Measurements from ENCODE around the gene FBF1.
"Not testable (repeated sequence)": the region's sequence is repeated elsewhere in the genome, so short reads cannot be mapped to it uniquely, and the experiment has no call there.

DNA sequence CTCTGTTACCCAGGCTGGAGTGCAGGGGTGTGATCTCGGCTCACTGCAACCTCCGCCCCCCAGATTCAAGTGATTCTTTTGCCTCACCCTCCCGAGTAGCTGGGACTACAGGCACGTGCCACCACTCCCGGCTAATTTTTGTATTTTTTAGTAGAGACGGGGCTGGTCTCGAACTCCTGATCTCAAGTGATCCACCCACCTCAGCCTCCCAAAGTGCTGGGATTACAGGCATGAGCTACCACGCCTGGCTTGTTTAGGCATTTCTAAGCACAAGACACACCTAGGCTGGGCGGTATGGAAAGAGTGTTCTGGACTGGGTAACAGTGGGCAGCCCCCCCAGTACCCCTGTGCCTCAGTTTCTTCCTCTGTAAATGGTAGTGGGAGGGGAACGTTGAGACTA, 70.6 kb downstream of the FBF1 start:
- not testable (repeated sequence) for TF ChIP-seq CTBP1 (IDR thresholded peaks at IDR 0.05; ENCODE audit: borderline replicate concordance); FOXK2 (IDR thresholded peaks at IDR 0.05)
- TF ChIP-seq, protein P1, sequence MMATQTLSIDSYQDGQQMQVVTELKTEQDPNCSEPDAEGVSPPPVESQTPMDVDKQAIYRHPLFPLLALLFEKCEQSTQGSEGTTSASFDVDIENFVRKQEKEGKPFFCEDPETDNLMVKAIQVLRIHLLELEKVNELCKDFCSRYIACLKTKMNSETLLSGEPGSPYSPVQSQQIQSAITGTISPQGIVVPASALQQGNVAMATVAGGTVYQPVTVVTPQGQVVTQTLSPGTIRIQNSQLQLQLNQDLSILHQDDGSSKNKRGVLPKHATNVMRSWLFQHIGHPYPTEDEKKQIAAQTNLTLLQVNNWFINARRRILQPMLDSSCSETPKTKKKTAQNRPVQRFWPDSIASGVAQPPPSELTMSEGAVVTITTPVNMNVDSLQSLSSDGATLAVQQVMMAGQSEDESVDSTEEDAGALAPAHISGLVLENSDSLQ (IDR thresholded peaks at IDR 0.05) = not testable (repeated sequence)

Measured in HEK293T (cell line).